HCT116 (cell line): ENCODE data around the gene KLHDC10.
A peak's percentile ranks its signal among the peaks of the same experiment; 100 is the strongest.

Source experiments
- CTCF ChIP-seq, 3 experiments: fragments of 200-600 bp in 1 of 3; sonication (generic) in 1 of 3; IDR thresholded peaks in 2 of 3; conservative IDR thresholded peaks in 1 of 3; 2 replicates each; pipeline ENCODE4 v1.5.1; 2012 to 2017; ENCODE audit warnings: low read depth in 2 of 3, low read length in 2 of 3, antibody characterized with exemption in 1 of 3, borderline replicate concordance in 1 of 3, control low read depth in 1 of 3, mild to moderate bottlenecking in 1 of 3, mixed read lengths in 1 of 3, mixed run types in 1 of 3, moderate library complexity in 1 of 3; ENCODE audit not compliant: insufficient read depth in 1 of 3
- EZH2phosphoT487 ChIP-seq: fragments of 200-600 bp; IDR thresholded peaks from 2 replicates; pipeline ENCODE4 v1.6.1; 2018; ENCODE audit warnings: antibody characterized with exemption, borderline replicate concordance
- POLR2A ChIP-seq: IDR thresholded peaks from 2 replicates; pipeline ENCODE4 v1.7.0; 2011; ENCODE audit warnings: borderline replicate concordance; ENCODE audit not compliant: insufficient read depth, insufficient read length; ENCODE audit errors: extremely low read depth
- POLR2AphosphoS5 ChIP-seq: IDR thresholded peaks from 2 replicates; pipeline ENCODE4 v1.6.1; 2011; ENCODE audit warnings: mild to moderate bottlenecking, low read depth, low read length, moderate library complexity
- RAD21 ChIP-seq: IDR thresholded peaks from 2 replicates; pipeline ENCODE4 v1.6.1; 2012; ENCODE audit warnings: low read depth, mild to moderate bottlenecking
- REST ChIP-seq: IDR thresholded peaks from 2 replicates; pipeline ENCODE4 v1.6.1; 2012; ENCODE audit warnings: low read depth
- ZBTB33 ChIP-seq: IDR thresholded peaks from 2 replicates; pipeline ENCODE4 v1.6.1; 2011; ENCODE audit warnings: mild to moderate bottlenecking, low read length, moderate library complexity; ENCODE audit not compliant: insufficient replicate concordance; ENCODE audit errors: extremely low read depth
- ZFX ChIP-seq: fragments of 450-650 bp; IDR thresholded peaks from 2 replicates; pipeline ENCODE4 v1.6.1; 2017
- ZNF274 ChIP-seq: fragments of 200-500 bp; sonication (Bioruptor generic); IDR thresholded peaks from 2 replicates; pipeline ENCODE4 v1.6.1; 2014; ENCODE audit warnings: mild to moderate bottlenecking, low read depth, low read length, inconsistent platforms

- TF ChIP-seq CTCF (IDR thresholded peaks at IDR 0.05 in 2 of 3, conservative IDR thresholded peaks at IDR 0.05 in 1 of 3; ENCODE audit: borderline replicate concordance in 1 of 3, insufficient read depth in 1 of 3, low read depth in 2 of 3, low read length in 2 of 3) = peak in 2 of 3 experiments; percentile 83 to 84; a peak in 4 of 6 replicates
- TF ChIP-seq POLR2AphosphoS5 = no peak
- TF ChIP-seq POLR2A = no peak
- no peak for TF ChIP-seq REST
- no peak for TF ChIP-seq ZBTB33
- TF ChIP-seq EZH2phosphoT487 = no peak
- TF ChIP-seq RAD21 = peak; percentile 28
- no peak for TF ChIP-seq ZFX
- no peak for TF ChIP-seq ZNF274
These were observed 13.9 kb downstream of the KLHDC10 start for GRCh38 chr7:130084037-130084875.
